Measurements from ENCODE around the gene PLSCR3. TPM values are rescaled to one million over a fixed set of nuclear protein-coding genes. Genes with fewer than 3 reads are reported as not detected.
A peak's percentile ranks its signal among the peaks of the same experiment; 100 is the strongest.

Gene PLSCR3
- total RNA-seq, 1 experiment from 2014 or later: 8.3 TPM

DNA sequence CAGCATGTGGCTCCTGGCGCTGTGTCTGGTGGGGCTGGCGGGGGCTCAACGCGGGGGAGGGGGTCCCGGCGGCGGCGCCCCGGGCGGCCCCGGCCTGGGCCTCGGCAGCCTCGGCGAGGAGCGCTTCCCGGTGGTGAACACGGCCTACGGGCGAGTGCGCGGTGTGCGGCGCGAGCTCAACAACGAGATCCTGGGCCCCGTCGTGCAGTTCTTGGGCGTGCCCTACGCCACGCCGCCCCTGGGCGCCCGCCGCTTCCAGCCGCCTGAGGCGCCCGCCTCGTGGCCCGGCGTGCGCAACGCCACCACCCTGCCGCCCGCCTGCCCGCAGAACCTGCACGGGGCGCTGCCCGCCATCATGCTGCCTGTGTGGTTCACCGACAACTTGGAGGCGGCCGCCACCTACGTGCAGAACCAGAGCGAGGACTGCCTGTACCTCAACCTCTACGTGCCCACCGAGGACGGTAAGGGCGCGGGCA, 14.0 kb upstream of the PLSCR3 start:
- in situ Hi-C loops (cut with HindIII; ENCODE audit: low sequenced_read_pairs): no loop called here
- DNase-seq (ENCODE audit: low spot score): no peak

DNA sequence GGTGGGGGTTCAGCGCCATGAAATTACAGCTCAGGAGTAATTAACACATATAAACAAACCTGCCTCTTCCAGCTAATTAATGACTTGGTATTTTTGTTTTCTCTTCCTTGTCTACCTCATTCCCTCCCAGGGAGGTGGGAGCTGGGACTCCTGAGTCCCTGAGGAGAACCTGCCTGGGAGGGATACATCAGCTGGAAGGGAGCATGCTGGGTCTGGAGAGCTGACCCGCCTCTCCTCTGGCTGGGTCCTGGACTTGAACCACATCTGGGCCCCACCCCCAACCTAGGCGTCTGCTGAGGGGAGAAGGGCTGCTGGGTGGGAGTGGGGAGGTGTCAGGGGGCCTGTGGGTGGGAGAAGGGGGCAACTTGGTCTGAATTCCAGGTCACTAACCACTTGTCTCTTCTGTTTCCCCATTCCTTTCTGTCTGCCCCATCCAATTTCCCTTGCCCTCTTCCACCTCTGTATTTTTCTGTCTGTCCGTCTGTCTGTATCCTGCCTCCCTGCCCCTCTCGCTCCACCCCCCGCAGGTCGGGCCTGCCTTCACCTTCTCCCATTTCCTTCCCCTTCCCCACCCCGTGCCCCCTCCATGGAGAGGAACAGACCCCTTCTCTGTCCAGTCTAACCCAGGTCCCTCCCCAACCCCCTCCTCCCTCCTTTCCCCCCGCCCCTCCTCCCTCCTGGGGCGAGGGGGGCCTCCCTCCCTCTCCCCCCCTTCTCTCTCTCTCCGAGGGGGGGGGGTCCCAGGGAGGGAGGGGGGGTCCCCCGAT, 13.3 kb upstream of the PLSCR3 start, which contains the start of gene NLGN2:
Gene NLGN2, plus strand, starts transcription at position 361 of the 767 bp plus-strand sequence. CDS start 411 bp downstream, outside the sequence.
- in situ Hi-C loops (cut with HindIII; ENCODE audit: low sequenced_read_pairs): no loop called here
- DNase-seq (ENCODE audit: low spot score): no peak

DNA sequence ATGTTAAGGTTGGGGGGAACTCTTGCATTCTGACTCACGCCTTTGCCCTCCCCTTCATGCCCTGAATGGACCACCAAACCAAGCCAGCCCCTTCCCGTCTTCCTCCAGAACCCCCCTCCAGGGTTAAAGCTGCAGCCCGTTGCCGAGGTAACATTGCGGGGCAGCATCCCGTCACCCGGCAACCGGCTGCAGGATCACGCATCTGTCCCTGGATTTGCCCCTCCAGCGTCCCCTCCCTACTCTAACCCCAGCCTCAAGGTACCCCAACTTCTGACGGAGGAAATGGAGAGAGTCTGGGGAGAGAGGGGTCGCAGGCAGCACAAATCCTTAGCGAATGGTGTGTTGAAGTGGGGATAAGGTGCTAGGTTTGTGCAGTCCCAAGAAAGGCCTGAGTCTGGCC, 12.8 kb upstream of the PLSCR3 start:
- no peak for DNase-seq (ENCODE audit: low spot score)
- in situ Hi-C loops (cut with HindIII; ENCODE audit: low sequenced_read_pairs): no loop called here

DNA sequence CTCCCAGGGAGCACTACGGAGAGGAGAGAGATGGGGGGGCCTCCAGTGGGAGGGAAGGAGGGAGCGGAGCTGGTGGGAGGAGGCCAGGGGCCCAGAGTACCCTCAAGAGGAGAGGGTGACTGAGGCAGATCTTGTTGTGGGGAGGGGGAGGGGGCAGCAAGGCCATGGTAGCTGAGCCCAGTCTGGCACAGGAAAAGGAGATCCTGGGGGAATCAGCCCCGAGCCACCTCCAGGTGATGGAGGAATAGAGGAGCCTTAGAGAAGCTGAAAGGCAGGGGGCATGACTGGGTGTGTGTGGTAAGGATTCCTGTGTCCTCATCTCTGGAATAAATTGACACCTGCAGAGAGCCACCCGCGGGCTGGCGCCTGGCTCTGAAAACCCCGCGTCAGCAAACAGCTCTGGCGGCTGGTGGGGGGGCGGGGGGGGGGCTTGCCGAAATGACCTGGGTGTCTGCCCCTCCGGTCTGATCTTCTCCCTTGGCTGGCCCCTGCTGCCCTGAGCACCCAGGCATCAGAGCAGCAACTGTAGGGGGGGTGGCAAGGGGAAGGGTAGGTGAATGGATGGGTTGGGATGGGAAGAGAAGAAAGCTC, 12.0 kb upstream of the PLSCR3 start:
- in situ Hi-C loops (cut with HindIII; ENCODE audit: low sequenced_read_pairs): no loop called here
- DNase-seq (ENCODE audit: low spot score): peak; percentile 14

DNA sequence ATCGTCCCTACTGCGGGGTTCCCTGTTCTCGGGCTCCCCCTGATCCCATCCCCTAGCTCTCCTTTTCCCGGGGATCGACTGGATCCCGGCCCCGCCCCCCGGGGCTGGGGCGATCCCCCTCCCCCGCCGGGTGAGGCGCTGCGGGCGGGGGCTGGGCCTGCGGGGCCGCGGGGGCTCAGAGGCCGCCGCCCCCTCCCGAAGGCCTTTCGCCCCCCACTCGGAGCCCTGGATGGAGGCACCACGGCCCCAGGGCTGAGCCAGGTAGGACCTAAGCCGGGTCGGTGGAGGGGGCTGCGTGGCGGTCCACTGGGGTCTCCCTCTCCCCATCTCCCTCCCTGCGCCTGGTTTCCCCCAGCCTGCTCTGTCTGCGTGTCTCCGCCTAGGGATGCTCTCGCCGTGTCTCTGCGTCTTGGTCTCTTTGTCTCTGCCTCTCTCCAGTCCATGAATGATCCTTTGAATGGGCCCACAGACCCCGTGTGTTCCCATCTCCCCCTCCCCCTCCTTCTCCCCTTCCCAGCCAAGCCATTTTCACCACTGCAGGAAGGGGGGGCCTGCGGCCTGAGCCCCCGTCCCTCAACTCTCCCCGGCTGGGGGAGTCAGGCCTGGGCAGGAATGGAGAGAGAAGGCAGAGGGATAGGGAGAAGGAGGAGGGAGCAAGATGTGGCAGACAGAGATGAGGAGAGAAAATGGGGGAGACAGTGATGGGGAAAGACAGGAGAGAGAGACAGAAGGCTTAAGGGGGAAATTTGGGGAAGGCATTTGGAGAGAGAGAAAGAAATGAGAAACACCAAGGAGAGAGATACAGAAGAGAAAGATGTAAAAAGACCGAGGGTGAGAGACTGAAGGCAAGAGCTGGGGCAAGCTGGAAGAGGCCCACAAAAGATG, 11.3 kb upstream of the PLSCR3 start:
- peak; percentile 44 for DNase-seq (ENCODE audit: low spot score)
- in situ Hi-C loops (cut with HindIII; ENCODE audit: low sequenced_read_pairs): no loop called here

DNA sequence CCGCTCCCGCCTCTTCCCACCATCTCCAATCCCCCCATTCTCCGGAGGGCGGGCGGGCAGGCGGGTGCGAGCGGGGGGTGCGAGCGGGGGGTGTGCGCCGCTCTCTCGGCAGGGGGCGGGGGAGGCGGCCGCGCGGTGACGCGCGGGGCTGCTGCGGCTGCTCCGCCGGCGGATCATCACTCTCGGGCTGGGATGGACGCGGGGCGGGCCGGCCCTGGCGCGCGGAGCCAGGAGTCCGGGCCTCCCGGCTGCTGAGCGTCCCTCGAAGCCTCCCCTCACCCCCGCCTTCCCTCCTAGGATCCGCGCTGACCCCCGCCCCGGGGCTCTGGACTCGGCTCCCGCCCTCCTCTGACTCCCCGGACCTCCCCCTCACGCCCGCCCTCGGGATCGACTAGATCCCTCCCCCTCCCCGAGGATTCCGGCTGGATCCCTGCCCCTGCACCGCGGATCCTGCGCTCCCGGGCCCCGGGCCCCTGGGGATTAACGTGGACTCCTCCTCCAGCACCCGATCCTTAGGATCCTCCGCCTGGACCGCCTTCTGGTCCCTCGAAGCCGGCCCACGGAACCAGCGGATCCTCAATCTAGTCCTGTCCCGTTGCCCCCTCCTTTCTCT, 10.5 kb upstream of the PLSCR3 start:
- in situ Hi-C loops (cut with HindIII; ENCODE audit: low sequenced_read_pairs): no loop called here
- peak; percentile 51 for DNase-seq (ENCODE audit: low spot score)

DNA sequence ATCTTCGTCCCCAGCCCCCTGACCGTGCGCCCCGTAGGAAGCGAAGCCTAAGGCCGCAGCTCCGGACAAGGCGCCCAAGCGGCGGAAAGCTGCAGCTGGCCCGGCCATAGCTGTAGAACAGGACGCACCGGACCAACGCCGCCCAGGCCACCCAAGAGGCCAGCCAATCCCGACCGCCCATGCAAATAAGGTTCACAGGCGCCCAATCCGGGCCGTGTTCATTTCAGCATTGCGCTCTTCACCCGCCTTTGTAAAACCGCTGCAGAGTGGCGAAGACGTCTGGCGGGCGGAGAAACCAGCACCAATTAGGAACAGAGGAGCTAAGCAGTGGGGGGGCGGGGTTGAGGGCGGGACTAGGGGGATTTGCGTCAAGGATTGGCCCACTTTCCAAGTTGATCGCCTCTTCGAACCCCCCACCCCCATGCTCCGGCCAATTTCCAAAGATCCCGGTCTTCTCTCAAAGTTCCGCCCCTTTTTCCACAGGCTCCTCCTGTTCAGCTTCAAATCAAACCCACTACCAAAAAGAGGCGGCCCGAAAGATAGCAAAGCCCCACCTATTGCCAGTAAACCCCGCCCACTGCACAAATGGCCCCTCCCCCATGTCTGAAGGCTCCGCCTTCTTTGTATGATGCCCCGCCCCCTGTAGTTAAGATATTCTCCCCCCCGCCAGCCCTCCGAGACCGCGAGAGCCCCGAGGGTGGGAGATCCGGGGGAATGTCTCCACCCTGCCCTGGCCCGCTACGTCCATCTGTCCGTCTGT, 9.8 kb upstream of the PLSCR3 start, which contains the start of gene TMEM256:
Gene TMEM256, minus strand, starts transcription at position 121 of the 760 bp plus-strand sequence. Its CDS starts 13 bp downstream, at position 108.
- in situ Hi-C loops (cut with HindIII; ENCODE audit: low sequenced_read_pairs): no loop called here

DNA sequence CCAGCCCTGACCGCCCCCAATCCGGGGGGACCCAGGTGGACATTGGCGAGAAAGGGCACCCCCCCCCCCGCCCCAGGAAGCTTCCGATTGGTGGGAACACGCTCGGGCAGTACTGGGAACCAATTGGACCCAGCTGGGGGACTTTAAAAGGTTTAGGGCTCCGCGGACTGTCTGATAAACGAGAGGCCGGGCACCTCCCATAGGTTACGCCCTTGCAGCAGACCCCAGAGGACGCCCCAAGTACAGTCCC, 9.3 kb upstream of the PLSCR3 start:
- no peak for DNase-seq (ENCODE audit: low spot score)

More for the DNA sequence above, 9.8 kb upstream of the PLSCR3 start, which contains the start of gene TMEM256:
- DNase-seq (ENCODE audit: low spot score): peak; percentile 100

DNA sequence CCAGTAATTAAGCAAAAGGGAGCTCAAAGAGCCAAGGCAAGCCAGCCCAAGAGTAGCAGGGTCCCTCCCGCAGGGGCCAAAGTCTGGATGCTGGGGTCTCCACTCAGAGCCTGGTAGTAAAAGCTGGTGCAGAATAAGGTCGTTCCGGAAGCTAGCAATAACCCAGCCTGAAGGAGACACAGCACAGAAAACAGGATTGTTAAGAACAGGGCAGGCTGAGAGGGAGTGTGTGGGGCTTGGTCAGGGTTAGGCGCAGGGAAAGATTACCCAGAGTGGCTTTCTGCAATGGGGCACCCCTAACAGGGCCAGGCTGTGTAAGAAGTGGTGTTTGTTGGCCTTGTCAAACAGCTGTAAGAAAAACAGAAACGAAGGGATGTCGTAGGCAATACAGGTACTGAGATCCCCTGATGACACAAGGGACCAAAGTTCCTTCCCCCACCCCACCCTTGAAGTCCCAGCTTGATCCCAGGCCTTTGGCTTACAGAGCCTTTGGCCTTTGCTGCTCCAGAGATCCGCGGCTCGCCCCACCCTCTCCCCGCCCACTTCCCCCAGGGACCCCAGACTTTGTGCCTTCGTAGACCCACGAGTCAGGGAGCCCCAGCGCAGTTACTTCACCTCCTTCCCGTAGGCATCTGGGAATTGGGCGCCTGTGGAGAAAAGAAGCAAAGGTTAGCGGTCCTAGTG, 8.9 kb upstream of the PLSCR3 start:
- no peak for DNase-seq (ENCODE audit: low spot score)
- in situ Hi-C loops (cut with HindIII; ENCODE audit: low sequenced_read_pairs): no loop called here

More for the DNA sequence above, 9.3 kb upstream of the PLSCR3 start:
- in situ Hi-C loops (cut with HindIII; ENCODE audit: low sequenced_read_pairs): no loop called here

DNA sequence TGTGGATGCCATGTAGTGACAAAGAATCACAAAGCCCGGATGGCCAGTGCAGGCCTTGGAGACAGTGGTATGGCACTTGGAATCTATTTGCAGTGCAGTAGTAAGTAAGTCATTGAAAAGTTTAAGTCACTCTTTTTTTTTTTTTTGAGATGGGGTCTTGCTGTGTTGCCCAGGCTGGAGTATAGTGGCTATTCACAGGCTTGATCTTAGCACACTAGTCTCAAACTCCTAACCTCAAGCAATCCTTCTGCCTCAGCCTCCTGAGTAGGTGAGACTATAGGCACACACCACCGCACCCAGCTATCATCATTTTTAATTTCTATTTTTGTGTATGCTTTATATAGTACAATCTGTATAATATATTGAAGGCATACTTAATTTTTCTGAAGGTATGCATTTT, 4.3 kb upstream of the PLSCR3 start:
- in situ Hi-C loops (cut with HindIII; ENCODE audit: low sequenced_read_pairs): loop anchor here (25.0 kb wide), 1 partner anchor 89 kb away; the partner anchor contains the start of genes POLR2A, SLC35G6 and ZBTB4
- no peak for DNase-seq (ENCODE audit: low spot score)

DNA sequence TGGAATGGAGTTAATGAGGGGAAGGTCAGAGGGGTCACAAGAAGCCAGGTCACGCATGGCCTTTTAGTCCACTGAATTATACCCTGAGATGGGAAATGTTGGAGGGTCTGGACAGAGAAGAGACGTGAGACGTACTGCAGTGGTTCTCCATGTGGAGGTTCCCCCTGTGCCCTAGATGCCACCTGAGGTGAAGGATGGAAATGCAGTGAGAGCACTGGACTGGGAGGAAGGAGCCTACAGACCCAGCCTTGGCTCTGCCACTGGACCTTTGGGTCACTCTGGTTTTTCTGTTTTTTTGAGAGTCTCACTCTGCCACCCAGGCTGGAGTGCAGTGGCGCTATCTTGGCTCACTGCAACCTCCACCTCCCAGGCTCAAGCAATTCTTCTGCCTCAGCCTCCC, 1.8 kb upstream of the PLSCR3 start:
- DNase-seq (ENCODE audit: low spot score): no peak
- in situ Hi-C loops (cut with HindIII; ENCODE audit: low sequenced_read_pairs): loop anchor here (25.0 kb wide), 1 partner anchor 91 kb away; the partner anchor contains the start of genes POLR2A, SLC35G6 and ZBTB4

DNA sequence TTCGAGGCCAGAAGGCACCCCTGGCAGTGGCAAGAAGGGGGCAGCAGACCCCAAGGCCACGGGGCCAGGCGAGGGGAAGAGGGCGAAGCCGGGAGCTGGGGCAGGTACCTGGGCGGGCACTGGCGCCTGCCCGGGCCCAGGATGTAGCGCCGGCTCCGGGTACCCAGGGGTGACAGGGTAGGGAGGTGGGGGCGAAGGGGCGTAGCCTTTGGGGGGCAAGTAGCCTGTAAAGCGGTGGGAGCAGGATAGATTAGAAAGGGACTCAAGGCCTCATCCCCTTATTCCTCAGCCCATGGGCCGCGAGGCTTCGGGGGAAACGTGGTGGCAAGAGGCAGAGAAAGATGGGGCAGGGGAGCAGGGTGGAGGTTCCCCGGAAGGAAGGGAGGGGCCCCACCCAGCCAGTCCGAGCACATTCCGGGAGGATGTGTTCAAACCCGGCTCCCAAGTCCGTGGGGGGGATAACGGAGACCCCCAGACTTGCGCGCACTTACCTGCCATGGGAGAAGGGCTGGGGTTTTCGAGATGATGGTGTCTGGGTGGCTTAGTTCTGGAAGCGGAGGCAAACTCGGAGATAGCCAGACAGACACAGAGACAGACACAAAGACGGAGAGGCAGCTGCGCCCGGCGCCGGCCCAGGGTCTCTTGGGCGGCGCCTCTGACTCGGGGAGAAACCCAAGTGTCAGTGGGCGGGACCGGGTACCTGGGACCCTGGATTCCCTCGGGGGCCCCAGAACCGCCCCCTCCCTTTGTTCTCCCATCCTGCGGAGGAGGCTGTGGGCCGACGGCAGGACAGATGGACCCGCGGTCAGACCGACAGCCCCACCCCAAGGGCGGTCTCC, 493 bp downstream of the PLSCR3 start:
- in situ Hi-C loops (cut with HindIII; ENCODE audit: low sequenced_read_pairs): loop anchor here (25.0 kb wide), 1 partner anchor 93 kb away; the partner anchor contains the start of genes POLR2A, SLC35G6 and ZBTB4
- no peak for DNase-seq (ENCODE audit: low spot score)

DNA sequence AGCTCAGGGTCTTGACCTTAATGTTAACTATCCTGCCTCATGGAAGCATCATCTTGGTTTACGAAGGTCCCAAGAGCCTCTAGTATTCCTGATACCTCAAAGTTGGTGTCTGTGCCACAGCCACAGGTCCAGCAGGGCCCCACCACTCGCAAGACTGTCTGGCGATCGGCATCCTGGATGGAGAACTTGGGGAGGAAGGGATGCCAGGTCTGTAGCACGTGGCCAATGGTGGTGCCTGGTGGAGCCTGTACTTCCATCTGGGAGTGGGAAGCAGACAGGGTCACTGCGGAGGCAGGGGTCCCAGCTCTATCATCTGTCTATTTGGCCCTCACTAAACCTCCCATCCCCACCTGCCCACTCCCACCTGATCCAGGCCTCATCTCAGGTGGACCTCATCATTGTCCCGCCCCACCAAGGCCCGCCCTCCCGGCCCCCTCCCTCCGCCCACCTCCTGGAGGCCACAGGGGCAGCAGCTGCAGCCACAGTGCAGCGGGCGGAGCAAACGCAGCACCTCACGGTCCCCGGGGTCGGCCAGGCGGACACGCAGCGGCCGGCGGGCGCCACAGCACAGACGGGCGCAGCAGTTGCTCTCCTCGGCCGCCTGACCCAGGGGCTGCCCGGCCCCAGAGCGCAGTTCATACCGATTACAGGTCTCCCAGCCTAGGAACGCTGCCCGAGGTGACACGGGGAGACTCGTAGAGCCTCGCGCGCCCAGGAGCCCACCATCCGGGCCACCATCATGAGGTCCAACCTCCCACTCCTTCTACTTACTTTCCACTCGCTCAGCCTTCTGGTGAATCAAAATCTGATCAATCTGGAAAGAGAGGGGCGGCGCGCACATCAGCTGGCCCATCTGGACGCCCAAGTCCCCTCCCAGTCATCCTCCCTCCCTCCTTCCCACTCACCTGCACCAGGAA, 1.4 kb downstream of the PLSCR3 start:
- DNase-seq (ENCODE audit: low spot score): no peak
- in situ Hi-C loops (cut with HindIII; ENCODE audit: low sequenced_read_pairs): loop anchor here (25.0 kb wide), 1 partner anchor 94 kb away; the partner anchor contains the start of genes POLR2A, SLC35G6 and ZBTB4

DNA sequence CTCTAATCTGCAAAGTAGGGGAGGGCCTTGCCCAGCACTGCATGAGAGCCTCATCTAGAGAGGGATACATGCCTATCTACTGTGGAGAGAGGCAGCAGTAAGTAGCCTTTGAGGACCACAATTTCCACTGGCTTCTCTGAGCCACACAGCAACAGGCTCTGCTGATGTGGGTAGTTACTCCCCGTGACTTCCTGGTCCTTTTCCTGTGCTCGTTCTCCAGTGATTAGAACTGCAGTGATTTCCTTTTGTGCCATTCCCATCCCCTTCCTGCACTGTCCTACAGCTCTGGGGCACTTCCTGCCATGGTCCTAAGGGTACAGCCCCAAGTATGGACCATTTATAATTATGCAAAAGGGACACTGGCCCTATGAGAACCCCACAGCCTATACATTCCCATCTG, 3.0 kb downstream of the PLSCR3 start:
- DNase-seq (ENCODE audit: low spot score): no peak
- in situ Hi-C loops (cut with HindIII; ENCODE audit: low sequenced_read_pairs): loop anchor here (25.0 kb wide), 1 partner anchor 96 kb away; the partner anchor contains the start of genes POLR2A, SLC35G6 and ZBTB4

DNA sequence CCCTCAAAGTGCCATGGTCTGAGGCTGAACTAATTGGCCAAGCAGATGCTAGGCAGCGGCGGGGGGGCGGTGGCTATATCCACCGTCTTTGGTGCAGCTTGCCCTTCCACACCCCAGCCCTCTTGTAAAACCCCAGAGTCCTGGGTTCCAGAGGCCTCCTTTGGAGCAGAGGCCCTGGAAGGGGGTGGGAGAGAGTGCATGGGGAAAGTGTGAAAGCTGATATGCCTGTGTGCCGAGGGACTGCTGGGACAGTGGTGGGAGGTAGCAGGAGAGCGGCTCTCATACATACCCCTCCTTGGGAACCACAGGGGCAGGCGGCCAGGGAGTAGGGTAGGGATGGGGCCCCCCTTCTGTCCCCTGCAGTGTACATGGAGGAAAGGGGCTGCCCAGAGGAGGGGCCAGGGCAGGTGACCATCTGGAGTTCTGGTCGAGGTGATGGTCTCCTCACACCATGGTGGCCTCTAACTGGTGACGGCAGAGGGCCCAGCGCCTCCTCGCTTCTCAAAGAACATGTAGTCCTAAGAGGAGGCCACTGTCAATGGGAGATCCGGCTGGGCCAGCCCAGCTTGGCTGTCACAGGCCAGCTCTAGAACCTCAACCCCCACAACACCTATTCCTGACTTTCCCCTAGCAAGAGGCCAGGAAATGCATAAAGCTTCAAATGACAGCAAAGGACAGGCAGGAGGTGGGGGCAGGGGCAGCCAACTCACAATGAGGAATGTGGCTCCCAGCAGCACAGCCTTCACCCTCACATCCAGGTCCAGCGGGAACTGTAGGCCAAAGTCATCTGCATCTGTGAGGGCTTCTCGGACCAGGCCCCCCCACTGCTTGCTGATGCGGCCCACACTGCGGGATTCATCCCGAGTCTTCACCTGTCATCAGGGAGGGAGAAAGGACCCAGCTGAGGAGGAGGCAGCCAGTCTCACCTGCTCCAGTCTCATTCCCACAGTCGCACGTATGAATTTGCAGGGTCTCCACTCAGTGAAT, 4.1 kb downstream of the PLSCR3 start:
- in situ Hi-C loops (cut with HindIII; ENCODE audit: low sequenced_read_pairs): loop anchor here (25.0 kb wide), 1 partner anchor 97 kb away; the partner anchor contains the start of genes POLR2A, SLC35G6 and ZBTB4
- no peak for DNase-seq (ENCODE audit: low spot score)
